NOMO-1 treated with DMSO at 0.1 percent for 48 hours (cell line): Measurements from ENCODE around the gene PTPN1.
"Not testable (repeated sequence)": the region's sequence is repeated elsewhere in the genome, so short reads cannot be mapped to it uniquely, and the experiment has no call there.

Source experiments
- DNase-seq: peaks from one replicate; lab custom pipeline; 2025; ENCODE audit not compliant: unreplicated experiment; lab: John Stamatoyannopoulos, UW

The PTPN1 gene

DNA sequence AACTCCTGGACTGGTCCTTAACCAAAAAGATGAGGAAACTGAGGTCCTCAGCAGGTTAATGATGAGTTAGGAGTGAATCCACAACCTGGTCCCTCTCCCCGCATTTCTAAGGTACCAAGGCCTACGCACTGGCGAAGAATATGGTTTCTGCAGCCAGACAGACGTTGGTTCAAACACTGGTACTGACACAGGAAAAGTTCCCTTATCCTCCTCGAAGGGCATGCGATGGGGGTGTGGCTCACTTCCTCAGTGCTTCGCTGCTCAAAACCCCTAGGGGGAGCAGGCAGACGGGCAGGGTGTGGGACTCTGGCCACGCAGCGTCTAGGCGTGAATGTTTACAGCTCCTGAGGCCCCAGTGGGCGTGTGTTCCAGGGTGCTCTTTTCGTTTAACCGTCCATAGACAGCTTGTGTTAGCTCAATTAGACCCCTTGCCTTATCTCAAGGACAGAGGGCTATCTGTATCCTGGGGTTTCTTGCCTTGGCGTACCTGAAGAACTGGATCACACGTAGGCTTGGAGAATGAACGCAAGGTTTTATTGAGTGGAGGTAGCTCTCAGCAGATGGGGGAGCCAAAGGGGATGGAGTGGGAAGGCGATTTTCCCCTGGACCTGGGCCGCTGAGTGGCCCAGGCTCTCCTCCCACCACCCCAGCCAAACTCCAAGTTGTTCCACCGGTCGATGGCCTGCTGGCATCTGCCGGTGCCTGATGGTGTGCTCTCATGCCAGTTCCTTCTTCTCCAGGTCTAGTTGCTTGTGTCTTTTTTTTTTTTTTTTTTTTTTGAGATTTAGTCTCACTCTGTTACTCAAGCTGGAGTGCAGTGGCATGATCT, 31.8 kb upstream of the PTPN1 start:
- DNase-seq: peak; percentile 88

DNA sequence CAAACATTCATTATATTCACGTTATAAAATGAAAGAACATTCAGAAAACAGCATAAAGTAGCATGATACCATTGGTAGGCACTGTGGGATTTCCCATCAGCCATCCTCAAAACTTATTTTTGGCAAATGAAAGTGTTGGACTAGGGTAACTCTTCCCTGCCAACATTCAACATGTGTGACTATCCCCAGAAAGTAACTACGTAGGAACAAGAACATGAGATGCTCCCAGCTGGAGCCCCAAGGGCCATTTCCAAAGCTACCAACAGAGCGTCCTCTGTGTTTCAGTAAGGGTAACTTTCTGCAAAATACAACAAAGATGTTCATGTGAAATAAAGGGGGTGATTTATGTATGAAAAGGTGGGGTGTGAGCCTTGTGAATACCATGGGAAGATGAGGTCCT, 28.4 kb upstream of the PTPN1 start:
- DNase-seq: no peak

DNA sequence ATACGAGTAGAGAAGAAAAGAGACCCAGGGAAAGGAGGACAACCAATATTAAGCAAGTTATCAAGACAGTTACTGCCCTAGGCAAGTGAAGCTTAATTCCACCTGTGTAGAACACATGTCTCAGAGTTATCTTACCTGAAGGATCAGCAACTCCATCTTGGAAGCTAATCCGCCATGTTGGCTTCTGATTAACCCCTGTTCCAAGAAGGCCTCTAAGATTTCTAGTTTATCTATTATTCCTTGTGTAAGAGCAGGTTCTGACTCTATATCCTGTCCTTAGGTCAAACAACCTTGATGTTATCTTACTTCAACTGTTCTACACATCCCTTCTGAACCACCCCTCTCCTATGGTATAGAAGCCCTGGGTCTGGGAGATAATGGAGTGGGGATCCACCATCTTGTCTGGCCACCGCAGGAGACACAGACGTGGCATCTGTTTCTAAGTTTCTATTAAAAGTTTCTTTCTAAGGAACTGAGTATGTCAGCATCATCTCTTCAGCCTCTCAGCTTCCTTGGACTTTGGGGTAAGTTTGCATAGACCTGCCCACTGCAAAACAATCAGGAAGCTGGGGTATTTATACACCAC, 27.7 kb upstream of the PTPN1 start:
- no peak for DNase-seq

DNA sequence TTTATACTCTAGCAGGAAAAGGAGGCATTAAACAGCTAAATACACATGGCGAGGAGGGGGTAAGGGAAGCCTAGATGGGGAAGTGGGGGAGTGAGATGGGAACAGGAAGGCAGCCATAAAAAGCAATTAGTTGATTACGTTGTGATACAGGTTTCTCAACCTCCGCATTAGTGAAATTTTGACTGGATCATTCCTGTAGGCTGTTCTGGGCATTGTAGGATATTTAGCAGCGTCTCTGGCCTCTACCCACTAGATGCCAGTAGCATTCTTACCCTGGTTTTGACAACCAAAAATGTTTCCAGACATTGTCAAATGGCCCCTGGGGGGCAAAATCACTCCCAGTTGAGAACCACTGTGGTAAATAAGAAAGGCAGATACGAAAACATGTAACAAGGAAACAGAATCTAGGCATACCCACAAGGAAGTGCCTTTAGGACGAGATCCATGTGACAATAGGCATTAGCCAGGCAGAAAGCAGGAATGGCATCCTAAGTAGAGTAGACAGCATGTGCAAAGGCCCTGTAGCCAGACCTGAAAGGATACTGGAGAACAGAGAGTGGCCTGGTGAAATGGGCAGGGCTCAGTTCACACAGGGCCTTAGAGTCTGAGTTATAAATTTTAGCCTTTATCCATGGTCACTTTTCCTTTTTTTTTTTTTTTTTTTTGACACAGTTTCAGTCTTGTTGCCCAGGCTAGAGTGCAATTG, 25.8 kb upstream of the PTPN1 start:
- DNase-seq: peak; percentile 72

DNA sequence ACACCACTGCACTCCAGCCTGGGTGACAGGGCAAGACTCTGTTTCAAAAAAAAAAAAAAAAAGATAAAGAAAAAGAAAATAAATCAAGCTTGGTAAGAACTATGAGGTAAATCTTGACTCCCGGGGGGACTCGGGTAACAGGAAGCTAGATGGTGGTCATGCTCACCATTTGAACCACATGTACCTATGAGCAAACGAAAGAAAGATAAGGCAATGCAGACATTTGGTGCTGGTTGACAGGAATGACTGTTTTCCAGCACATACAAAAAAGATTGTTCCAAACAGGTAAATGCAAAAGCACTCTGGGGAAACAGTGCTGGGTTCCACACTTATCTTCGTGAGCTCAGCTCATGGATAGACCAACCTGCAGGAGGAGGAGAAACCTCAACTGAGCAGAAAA, 22.8 kb upstream of the PTPN1 start:
- DNase-seq: peak; percentile 24

DNA sequence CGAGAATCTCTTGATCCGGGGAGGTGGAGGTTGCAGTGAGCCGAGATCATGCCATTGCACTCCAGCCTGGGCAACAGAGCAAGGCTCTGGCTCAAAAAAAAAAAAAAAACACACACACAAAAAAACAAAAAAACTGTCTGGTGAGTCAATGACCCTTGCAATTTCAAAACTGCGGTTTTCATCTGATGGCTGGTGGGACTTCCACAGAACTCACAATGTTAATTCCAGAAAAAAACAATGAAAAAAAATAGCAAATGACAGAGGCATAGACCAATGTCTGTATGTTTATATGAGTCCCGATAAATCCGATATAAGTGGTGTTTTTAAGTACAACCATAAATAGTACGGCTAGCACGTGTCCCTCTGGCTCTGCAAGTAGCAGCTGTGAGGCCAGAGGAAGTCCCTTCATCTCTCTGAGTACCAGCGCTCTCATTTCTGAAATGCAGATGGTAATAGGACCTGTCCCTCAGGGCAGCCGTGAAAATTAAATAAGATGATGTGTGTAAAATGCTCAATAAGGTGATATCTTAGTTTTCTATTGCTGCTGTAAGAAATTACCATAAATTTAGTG, 21.9 kb upstream of the PTPN1 start:
- peak; percentile 74 for DNase-seq

DNA sequence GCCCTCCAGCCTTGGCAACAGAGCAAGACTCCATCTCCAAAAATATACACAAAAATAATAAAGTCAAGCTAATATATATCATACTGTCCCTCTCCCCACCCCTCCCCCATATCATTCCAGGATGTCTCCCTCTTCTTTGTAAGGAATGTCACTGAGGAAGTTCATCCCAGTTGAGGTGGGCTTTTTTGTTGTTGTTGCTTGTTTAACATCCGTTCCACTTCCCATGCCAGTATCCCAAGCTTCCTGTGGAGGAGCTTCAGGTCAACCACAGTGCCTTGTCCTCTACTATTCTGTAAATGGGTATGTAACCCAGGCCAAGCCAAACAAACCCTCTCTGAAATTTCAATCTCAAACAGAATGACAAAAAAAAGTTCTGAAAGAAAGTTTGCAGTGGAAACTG, 19.0 kb upstream of the PTPN1 start:
- no peak for DNase-seq

DNA sequence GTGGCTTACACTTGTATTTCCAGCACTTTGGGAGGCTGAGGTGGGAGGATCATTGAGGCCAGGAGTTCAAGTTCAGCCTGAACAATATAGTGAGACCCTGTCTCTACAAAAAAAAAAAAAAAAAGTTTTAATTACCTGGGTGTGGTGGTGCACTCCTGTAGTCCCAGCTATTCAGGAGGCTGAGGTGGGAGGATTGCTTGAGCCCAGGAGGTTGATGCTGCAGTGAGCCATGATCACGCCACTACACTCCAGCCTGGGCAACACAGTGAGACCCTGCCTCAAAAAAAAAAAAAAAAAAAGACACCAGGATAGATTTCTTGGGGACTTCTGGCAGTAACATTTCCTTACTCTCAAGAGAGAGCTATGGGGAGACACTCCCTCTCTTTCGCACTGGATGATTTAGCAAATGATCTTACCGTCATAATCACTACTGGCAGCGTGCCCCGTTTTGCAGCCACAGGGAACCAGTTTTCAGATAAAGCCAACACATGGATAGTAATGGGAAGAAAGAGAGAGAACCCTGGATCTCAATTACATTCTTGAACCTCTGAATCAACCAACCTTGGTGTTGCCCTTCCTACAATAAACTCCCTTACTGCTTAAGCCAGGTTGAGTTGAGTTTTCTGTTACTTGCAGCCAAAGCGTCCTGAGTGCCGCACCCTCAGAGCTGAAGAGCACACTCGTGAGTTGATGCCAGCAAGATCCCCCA, 18.1 kb upstream of the PTPN1 start:
- no peak for DNase-seq

DNA sequence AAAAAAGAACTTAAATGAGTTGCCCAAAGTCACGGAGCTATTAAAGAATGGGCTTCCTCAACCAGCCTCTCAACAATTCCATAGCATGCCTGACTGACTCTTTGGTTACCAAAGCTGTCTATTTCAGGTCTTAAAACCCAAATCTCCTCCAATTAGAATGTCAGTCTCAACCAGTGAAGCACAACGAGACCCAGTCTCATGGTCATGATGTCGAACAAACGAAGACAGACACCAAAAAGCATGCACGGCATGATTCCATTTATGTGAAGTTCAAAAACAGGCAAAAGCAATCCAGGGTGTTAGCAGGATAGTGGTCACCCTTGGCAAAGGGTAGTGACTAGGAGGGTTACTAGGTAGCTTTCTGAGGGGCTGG, 16.3 kb upstream of the PTPN1 start:
- DNase-seq: no peak

DNA sequence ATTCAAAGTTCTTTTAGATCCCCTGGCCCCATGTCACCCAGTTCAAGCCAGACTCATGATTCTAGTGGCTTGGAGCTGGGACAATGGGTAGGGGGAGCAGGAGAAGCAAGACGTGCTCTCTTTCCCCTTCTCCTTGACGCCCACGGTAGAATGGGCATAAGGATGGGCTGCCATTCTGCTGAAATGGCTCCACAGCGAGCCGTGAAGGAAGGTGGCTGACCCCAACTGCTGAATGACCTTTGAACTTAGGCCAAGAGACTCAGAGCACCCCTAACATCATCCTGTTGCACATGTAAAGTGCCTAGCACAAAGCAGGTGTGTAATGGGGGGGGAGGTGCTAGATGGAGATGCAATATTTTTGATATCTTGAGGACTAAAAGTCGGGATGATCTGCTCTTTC, 15.8 kb upstream of the PTPN1 start:
- DNase-seq: no peak

DNA sequence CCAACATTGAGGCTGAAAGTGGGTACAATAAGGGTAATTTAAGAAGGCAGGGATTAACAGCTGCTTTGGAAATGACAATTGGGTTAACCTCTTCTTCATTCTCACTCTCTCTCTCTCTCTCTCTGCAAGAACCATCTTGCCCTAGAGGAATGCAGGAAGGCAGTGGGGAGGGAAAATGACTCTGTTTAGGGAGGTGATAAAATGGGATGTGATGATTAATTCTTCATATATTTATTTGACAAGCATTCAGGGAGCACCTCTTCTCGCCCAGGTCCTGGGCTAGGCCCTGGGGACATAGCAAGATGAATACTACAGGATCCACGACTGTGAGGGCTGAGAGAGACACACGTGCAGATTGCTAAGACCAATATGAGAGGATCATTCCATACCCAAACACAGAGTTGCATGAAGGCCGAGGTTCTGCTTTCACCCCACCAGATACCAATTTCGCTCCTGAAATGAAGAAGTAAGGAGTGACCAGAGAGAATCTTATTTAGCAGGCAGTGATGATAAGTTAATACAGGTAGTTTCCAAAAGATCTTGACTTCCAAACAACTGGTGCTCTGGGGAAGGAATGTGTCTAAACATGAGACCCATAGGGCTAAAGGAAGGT, 13.3 kb upstream of the PTPN1 start:
- DNase-seq: peak; percentile 56

DNA sequence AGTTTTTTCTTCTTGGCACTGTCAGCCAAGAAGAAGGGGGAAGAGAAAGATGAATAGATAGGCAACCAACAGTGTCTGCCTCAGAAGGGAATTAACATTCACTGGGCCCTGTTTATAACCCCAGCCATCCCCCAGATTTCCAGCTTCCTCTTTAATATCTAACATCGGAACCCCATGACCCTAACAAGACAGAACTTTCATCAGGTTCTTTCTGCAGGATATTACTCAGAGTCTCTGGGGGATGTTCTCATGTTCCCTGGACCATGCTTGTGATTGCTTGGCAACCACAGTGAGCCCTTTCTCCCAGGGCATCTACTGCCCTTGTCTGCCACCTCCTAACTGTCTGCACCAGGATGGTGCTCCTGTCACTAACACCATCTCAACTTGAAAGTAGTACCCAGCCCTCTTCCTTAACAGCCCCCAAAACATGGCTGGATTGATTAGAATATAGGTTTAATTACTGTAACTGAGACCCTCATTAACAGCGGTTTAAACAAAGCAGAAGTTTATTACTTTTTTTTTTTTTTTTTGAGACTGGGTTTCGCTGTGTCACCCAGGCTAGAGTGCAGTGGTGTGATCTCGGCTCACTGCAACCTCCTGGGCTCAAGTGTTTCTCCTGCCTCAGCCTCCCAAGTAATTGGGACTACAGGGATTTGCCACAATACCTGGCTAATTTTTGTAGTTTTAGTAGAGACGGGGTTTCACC, 12.0 kb upstream of the PTPN1 start:
- DNase-seq: peak; percentile 22

DNA sequence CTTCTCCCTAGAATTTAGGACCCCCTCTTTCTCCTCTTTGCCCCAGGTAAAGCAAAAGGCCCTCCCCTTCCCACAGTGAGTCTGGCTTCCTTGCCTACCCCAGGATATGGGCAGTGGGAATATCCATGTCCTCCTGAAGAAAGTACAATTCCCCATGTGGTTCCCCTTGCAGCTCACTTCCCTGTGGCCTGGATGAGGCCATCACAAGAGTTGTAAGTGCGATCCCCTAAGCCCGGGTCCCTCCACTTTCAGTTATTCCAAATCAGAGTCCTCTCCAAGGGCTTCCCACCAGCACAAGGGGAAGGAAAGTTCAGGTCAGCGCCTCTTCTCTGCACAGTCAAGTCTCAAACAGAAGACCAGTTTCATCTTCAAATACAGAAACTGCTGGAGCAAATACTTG, 10.2 kb upstream of the PTPN1 start:
- no peak for DNase-seq

DNA sequence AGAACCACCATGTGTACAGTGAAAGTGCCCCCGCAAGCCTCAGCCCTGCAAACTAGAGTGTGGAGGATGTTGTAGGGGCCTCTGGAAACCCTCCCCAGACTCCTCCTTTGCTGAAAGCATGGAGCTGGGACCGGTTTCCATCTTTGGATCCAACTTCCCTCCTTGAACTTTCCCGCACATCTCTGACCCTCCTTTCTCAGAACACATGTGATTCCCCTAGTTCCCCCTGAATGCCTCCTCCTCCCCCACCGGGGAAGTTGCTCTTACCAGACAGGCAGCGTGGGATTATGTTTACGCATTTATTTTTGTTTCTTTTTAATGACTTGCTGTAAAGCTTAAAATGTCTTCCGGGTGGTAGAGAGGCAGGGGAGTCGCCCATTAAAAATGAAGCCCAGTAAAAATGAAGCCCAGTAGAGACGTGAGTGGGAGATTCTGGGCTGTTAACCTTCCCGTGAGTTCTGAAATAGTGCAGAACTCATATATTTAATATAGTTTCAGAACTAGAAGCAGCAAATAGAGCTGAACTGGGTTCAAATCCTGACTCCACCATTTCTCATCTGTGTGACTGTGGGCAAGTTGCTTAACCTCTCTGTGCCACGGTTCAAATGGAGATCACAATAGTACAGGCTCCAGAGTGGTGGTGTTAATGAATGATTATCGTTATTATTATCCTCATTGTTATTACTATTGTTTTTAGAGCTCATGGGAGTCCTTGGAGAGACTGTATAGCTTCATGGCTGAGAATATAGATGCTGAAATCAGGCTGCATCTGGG, 8.0 kb upstream of the PTPN1 start:
- DNase-seq: no peak

DNA sequence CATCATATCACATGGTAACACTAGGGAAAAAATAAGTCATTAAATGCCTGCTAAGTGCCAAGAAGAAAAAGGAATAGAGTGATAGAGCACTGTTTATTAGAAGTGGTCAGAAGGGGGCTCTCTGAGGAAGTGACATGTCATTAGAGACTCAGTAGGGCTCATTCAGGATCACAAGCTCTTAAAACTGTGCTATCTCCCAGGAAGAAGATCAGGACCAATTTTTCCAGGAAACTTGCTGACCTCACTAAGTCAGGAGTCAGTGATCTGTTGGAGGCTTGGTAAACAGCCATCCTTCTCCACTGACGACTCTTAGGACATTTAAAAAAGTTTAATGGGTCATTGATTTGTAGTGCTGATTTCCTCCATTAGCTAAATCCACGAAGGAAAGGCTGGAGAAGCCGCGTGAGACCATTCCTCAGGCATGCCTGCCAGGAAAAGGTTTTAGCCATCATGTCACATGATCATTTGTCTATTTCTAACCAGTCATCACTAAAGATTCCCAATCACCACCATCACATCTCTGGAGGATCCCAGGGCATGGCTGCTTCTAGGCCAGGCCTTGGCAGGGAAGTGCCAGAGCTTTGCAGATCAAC, 5.9 kb upstream of the PTPN1 start:
- DNase-seq: peak; percentile 12

DNA sequence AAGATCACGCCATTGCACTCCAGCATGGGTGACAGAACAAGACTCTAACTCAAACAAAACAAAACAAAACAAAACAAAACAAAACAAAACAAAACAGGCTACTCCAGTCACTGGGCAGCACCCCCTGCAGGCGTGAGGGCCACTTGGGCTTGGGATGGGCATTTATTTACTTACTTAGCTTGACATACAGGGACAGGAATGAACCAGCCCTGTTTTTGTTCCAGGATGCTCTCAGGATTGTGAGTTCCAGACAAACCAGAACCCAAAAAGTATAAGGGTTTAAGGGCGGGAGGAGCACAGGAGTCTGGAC, 4.0 kb upstream of the PTPN1 start:
- no peak for DNase-seq

DNA sequence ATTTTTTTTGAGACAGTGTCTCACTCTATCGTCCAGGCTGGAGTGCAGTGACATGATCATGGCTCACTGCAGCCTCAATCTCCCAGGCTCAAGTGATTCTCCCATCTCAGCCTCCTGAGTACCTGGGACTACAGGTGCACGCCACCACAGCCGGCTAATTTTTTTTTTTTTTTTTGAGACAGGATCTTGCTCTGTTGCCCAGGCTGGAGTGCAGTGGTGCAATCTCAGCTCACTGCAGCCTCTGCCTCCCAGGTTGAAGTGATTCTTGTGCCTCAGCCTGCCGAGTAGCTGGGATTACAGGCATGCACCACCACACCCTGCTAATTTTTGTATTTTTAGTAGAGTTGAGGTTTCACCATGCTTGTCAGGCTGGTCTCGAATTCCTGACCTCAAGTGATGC, 2.4 kb upstream of the PTPN1 start:
- DNase-seq: not testable (repeated sequence)

DNA sequence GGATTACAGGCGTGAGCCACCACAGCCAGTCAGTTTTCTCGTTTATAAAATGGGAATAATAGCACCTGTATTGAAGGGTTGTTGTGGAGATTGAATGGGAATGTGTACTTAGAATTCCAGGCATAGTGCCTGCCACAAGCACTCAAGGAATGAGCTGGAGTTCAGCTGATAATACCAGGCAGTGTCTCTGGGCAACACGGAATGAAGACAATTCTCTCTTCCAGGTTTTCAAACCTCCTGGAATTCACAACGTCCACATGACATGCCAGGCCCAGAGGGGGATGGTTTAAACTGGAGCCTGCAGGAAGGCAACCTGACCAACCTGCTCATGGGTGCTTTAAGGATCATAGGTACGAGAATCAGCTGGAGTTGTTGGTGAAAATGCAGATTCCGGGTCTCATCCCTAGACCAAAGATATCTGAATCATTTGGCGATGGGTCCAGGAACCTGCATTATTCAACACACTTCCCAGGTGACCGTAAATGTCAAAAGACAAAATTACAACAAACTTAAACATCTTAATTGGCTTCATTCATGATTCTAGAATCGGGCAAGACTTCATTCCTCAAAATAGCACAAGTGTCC, 1.9 kb upstream of the PTPN1 start:
- no peak for DNase-seq
